HG03066 (cell line): Measurements from ENCODE around the gene HSPA1L.
"Not testable (repeated sequence)": the region's sequence is repeated elsewhere in the genome, so short reads cannot be mapped to it uniquely, and the experiment has no call there.

ENCODE experiments used
- ATAC-seq: cut with Tn5 transposase; IDR thresholded peaks from one replicate; pipeline ENCODE4 v1.9.1; 2021; ENCODE audit warnings: low read depth; ENCODE audit not compliant: unreplicated experiment

HSPA1L gene

GRCh38 chr6:31815025-31815838 lies at the start of gene HSPA1L, which contains the start of gene HSPA1A:
Gene HSPA1L, minus strand, starts transcription at chr6:31815283. Its CDS starts 3,311 bp downstream, at chr6:31811972.
Gene HSPA1A, plus strand, starts transcription at chr6:31815543. Its CDS starts 214 bp downstream, at chr6:31815757.
- ATAC-seq, result no peak

GRCh38 chr6:31864818-31865204 lies 49.7 kb upstream of the HSPA1L start:
- ATAC-seq, result no peak

- ATAC-seq, result not testable (repeated sequence)
Measured at GRCh38 chr6:31864123-31864562, 49.1 kb upstream of the HSPA1L start.

GRCh38 chr6:31862344-31863235 lies 47.5 kb upstream of the HSPA1L start, which contains the start of gene NEU1:
Gene NEU1, minus strand, starts transcription at chr6:31862821. Its CDS starts 45 bp downstream, at chr6:31862776.
- peak; percentile 92 for ATAC-seq

GRCh38 chr6:31861919-31862343 lies 46.8 kb upstream of the HSPA1L start:
- no peak for ATAC-seq

- no peak for ATAC-seq
Measured at GRCh38 chr6:31861150-31861549, 46.1 kb upstream of the HSPA1L start.

- no peak for ATAC-seq
Measured at GRCh38 chr6:31860349-31860748, 45.3 kb upstream of the HSPA1L start.

GRCh38 chr6:31859923-31860322 lies 44.8 kb upstream of the HSPA1L start:
- ATAC-seq, result no peak

- no peak for ATAC-seq
Measured at GRCh38 chr6:31858707-31859106, 43.6 kb upstream of the HSPA1L start.

- ATAC-seq, result not testable (repeated sequence)
Measured at GRCh38 chr6:31857774-31858173, 42.7 kb upstream of the HSPA1L start.

- ATAC-seq, result not testable (repeated sequence)
Measured at GRCh38 chr6:31851980-31852718, 37.1 kb upstream of the HSPA1L start.

- ATAC-seq, result no peak
Measured at GRCh38 chr6:31851485-31851832, 36.4 kb upstream of the HSPA1L start.

- no peak for ATAC-seq
Measured at GRCh38 chr6:31850765-31851484, 35.8 kb upstream of the HSPA1L start.

- ATAC-seq, result no peak
Measured at GRCh38 chr6:31847276-31847978, 32.3 kb upstream of the HSPA1L start.

- no peak for ATAC-seq
Measured at GRCh38 chr6:31844507-31844906, 29.4 kb upstream of the HSPA1L start.

- no peak for ATAC-seq
Measured at GRCh38 chr6:31842053-31842452, 27.0 kb upstream of the HSPA1L start.

- ATAC-seq, result not testable (repeated sequence)
Measured at GRCh38 chr6:31839779-31840126, 24.7 kb upstream of the HSPA1L start.

- ATAC-seq, result no peak
Measured at GRCh38 chr6:31838968-31839367, 23.9 kb upstream of the HSPA1L start.

- ATAC-seq, result not testable (repeated sequence)
Measured at GRCh38 chr6:31838114-31838553, 23.1 kb upstream of the HSPA1L start.
